Lower leg skin (tissue), 4 donors: ENCODE measurements around the gene PTPN4. TPM values are rescaled to one million over a fixed set of nuclear protein-coding genes. Genes with fewer than 3 reads are reported as not detected.
"Not testable (repeated sequence)": the region's sequence is repeated elsewhere in the genome, so short reads cannot be mapped to it uniquely, and the experiment has no call there.

Source experiments
- DNase-seq, 2 donors: peaks; one replicate each; pipeline ENCODE4 v3.0.0-alpha.2; 2019; ENCODE audit warnings: low spot score in 2 of 2
- H3K4me3 ChIP-seq: fragments of 200-600 bp; sonication (generic); 2 replicates; pipeline ENCODE4 v1.5.1; 2017; ENCODE audit warnings: mild to moderate bottlenecking, low read depth; ENCODE audit not compliant: poor library complexity, severe bottlenecking
- CTCF ChIP-seq, 3 donors: fragments of 450-650 bp; IDR thresholded peaks; one replicate each; pipeline ENCODE4 v1.5.1; 2016; ENCODE audit warnings: antibody characterized with exemption in 3 of 3, mild to moderate bottlenecking in 3 of 3, moderate library complexity in 2 of 3
- POLR2A ChIP-seq, 2 donors: fragments of 450-650 bp; IDR thresholded peaks; one replicate each; pipeline ENCODE4 v1.6.1; 2016 to 2017; ENCODE audit warnings: antibody characterized with exemption in 2 of 2, mild to moderate bottlenecking in 1 of 2, moderate library complexity in 1 of 2
- WGBS, 2 donors: methylation state at CpG; one replicate each; pipeline ENCODE4 v1.1.5; 2018; 5-methylcytosine and 5-hydroxymethylcytosine counted together
- intact Hi-C: fragments of 100-400 bp; cut with DNase I; formaldehyde crosslinking; loops from one replicate; pipeline ENCODE4 v1.15.0; 2023; ENCODE audit warnings: low total_unique reads
- total RNA-seq, 4 donors: library from RNA; depleted of rRNA; stranded (reverse); fragments of >200 nt; gene quantifications; one replicate each; pipeline ENCODE4 v1.1.0, GENCODE V29; 2016

Gene PTPN4
- total RNA-seq, 4 donors from 2014 or later: 13.0 to 49.5 (median 20.4) TPM

GRCh38 chr2:119792907-119793312 is 33.2 kb downstream of the PTPN4 start:
- WGBS, 2 donors: 83 to 93% methylated on average over 8 of the region's 8 CpGs
- no peak overlapping the region for H3K4me3 ChIP-seq
- no peak for DNase-seq
- intact Hi-C loops: no loop called here
- TF ChIP-seq CTCF (IDR thresholded peaks at IDR 0.05): no peak
- TF ChIP-seq POLR2A (IDR thresholded peaks at IDR 0.05): no peak

- no peak for DNase-seq
- TF ChIP-seq CTCF (IDR thresholded peaks at IDR 0.05): no peak
- TF ChIP-seq POLR2A (IDR thresholded peaks at IDR 0.05): no peak
- H3K4me3 ChIP-seq: no peak overlapping the region
- 85 to 100% methylated on average over 7 to 9 of the region's 9 CpGs for WGBS, 2 donors
- intact Hi-C loops: no loop called here
Observed at GRCh38 chr2:119794237-119794636, 34.5 kb downstream of the PTPN4 start.

GRCh38 chr2:119795309-119796303 is 35.9 kb downstream of the PTPN4 start:
- WGBS, 2 donors: 97% methylated on average over 17 to 22 of the region's 22 CpGs

GRCh38 chr2:119800376-119800902 is 40.7 kb downstream of the PTPN4 start:
- WGBS, 2 donors: 88 to 92% methylated on average over 1 of the region's 1 CpG
- no peak overlapping the region for H3K4me3 ChIP-seq
- intact Hi-C loops: no loop called here
- no peak for DNase-seq
- TF ChIP-seq POLR2A (IDR thresholded peaks at IDR 0.05) (no peak), CTCF (IDR thresholded peaks at IDR 0.05) (no peak)

More at GRCh38 chr2:119795309-119796303, 35.9 kb downstream of the PTPN4 start:
- no peak for TF ChIP-seq POLR2A (IDR thresholded peaks at IDR 0.05)
- no peak for TF ChIP-seq CTCF (IDR thresholded peaks at IDR 0.05)
- H3K4me3 ChIP-seq: no peak overlapping the region
- intact Hi-C loops: no loop called here
- no peak for DNase-seq

- intact Hi-C loops: no loop called here
- H3K4me3 ChIP-seq: no peak overlapping the region
- WGBS, 2 donors: 91 to 95% methylated on average over 7 of the region's 7 CpGs
- no peak for TF ChIP-seq CTCF (IDR thresholded peaks at IDR 0.05)
- no peak for TF ChIP-seq POLR2A (IDR thresholded peaks at IDR 0.05)
- no peak for DNase-seq
Observed at GRCh38 chr2:119801040-119801439, 41.3 kb downstream of the PTPN4 start.

GRCh38 chr2:119801989-119802388 is 42.3 kb downstream of the PTPN4 start:
- intact Hi-C loops, DNase-seq, H3K4me3 ChIP-seq: not testable (repeated sequence)
- 90 to 93% methylated on average over 10 of the region's 10 CpGs for WGBS, 2 donors
